GM19438 (cell line): ENCODE data around the gene IL1R2.
"Not testable (repeated sequence)": the region's sequence is repeated elsewhere in the genome, so short reads cannot be mapped to it uniquely, and the experiment has no call there.

ENCODE experiments used
- ATAC-seq: cut with Tn5 transposase; IDR thresholded peaks from one replicate; pipeline ENCODE4 v1.9.1; 2021; ENCODE audit warnings: low read depth; ENCODE audit not compliant: unreplicated experiment

IL1R2 gene

GRCh38 chr2:102057502-102058292 is 65.9 kb downstream of the IL1R2 start:
- no peak for ATAC-seq

GRCh38 chr2:102058293-102058833 is 66.6 kb downstream of the IL1R2 start:
- ATAC-seq, result no peak

- ATAC-seq, result no peak
These were observed 67.4 kb downstream of the IL1R2 start for GRCh38 chr2:102059151-102059550.

GRCh38 chr2:102060047-102060446 is 68.3 kb downstream of the IL1R2 start:
- ATAC-seq, result no peak

- ATAC-seq, result no peak
These were observed 69.0 kb downstream of the IL1R2 start for GRCh38 chr2:102060792-102061191.

GRCh38 chr2:102061286-102061699 is 69.5 kb downstream of the IL1R2 start:
- no peak for ATAC-seq

- ATAC-seq, result no peak
These were observed 70.4 kb downstream of the IL1R2 start for GRCh38 chr2:102061962-102062795.

- no peak for ATAC-seq
These were observed 71.0 kb downstream of the IL1R2 start for GRCh38 chr2:102062802-102063201.

- no peak for ATAC-seq
These were observed 71.7 kb downstream of the IL1R2 start for GRCh38 chr2:102063487-102063911.

GRCh38 chr2:102063941-102064678 is 72.3 kb downstream of the IL1R2 start:
- no peak for ATAC-seq

GRCh38 chr2:102064679-102065674 is 73.2 kb downstream of the IL1R2 start:
- no peak for ATAC-seq

- no peak for ATAC-seq
These were observed 74.0 kb downstream of the IL1R2 start for GRCh38 chr2:102065675-102066252.

- ATAC-seq, result no peak
These were observed 74.8 kb downstream of the IL1R2 start for GRCh38 chr2:102066554-102066953.

- ATAC-seq, result not testable (repeated sequence)
These were observed 76.4 kb downstream of the IL1R2 start for GRCh38 chr2:102068126-102068525.

- ATAC-seq, result no peak
These were observed 77.7 kb downstream of the IL1R2 start for GRCh38 chr2:102069311-102069974.

- ATAC-seq, result no peak
These were observed 78.4 kb downstream of the IL1R2 start for GRCh38 chr2:102070058-102070642.

- ATAC-seq, result no peak
These were observed 81.0 kb downstream of the IL1R2 start for GRCh38 chr2:102072741-102073140.

- no peak for ATAC-seq
These were observed 81.5 kb downstream of the IL1R2 start for GRCh38 chr2:102073168-102073724.
